ENCODE measurements around the gene TNFSF18.
"Not testable (repeated sequence)": the region's sequence is repeated elsewhere in the genome, so short reads cannot be mapped to it uniquely, and the experiment has no call there.

TNFSF18 gene

GRCh38 chr1:173082913-173083312, 32.2 kb upstream of the TNFSF18 start:
- no peak for DNase-seq (ENCODE audit: low read depth, low spot score)
- H3K9me3 ChIP-seq (ENCODE audit: low read depth, low read length), result no peaks in the 10 kb centered on the region
- H3K4me3 ChIP-seq, result no peak overlapping the region
- TF ChIP-seq POLR2AphosphoS5 (IDR thresholded peaks at IDR 0.05; ENCODE audit: borderline replicate concordance, low read depth, low read length) (no peak), EZH2 (IDR thresholded peaks at IDR 0.05) (no peak), FOXP2 (optimal IDR thresholded peaks at IDR 0.05; ENCODE audit: control extremely low read depth, extremely low read length, insufficient read depth) (no peak)
- H3K27ac ChIP-seq, result no peak overlapping the region
- no peak overlapping the region for H3K9ac ChIP-seq (ENCODE audit: insufficient read length)
- H3K36me3 ChIP-seq (ENCODE audit: insufficient read depth, low read length), result no peaks in the 10 kb centered on the region

- H3K4me3 ChIP-seq; DNase-seq (ENCODE audit: low read depth, low spot score); H3K27ac ChIP-seq; H3K9me3 ChIP-seq (ENCODE audit: low read depth, low read length); H3K36me3 ChIP-seq (ENCODE audit: insufficient read depth, low read length); H3K9ac ChIP-seq (ENCODE audit: insufficient read length): not testable (repeated sequence)
Measured at GRCh38 chr1:173074217-173074616, 23.5 kb upstream of the TNFSF18 start.

GRCh38 chr1:173064011-173064410, 13.3 kb upstream of the TNFSF18 start:
- no peak overlapping the region for H3K27ac ChIP-seq
- DNase-seq (ENCODE audit: low read depth, low spot score), result no peak
- H3K9ac ChIP-seq (ENCODE audit: insufficient read length), result no peak overlapping the region
- H3K4me3 ChIP-seq, result no peak overlapping the region
- no peaks in the 10 kb centered on the region for H3K9me3 ChIP-seq (ENCODE audit: low read depth, low read length)
- no peak for TF ChIP-seq POLR2AphosphoS5 (IDR thresholded peaks at IDR 0.05; ENCODE audit: borderline replicate concordance, low read depth, low read length)
- TF ChIP-seq EZH2 (IDR thresholded peaks at IDR 0.05), result no peak
- TF ChIP-seq FOXP2 (optimal IDR thresholded peaks at IDR 0.05; ENCODE audit: control extremely low read depth, extremely low read length, insufficient read depth), result no peak
- no peaks in the 10 kb centered on the region for H3K36me3 ChIP-seq (ENCODE audit: insufficient read depth, low read length)

- no peak overlapping the region for H3K4me3 ChIP-seq
- no peak overlapping the region for H3K27ac ChIP-seq
- no peak for DNase-seq (ENCODE audit: low read depth, low spot score)
- TF ChIP-seq POLR2AphosphoS5 (IDR thresholded peaks at IDR 0.05; ENCODE audit: borderline replicate concordance, low read depth, low read length), result no peak
- TF ChIP-seq EZH2 (IDR thresholded peaks at IDR 0.05), result no peak
- TF ChIP-seq FOXP2 (optimal IDR thresholded peaks at IDR 0.05; ENCODE audit: control extremely low read depth, extremely low read length, insufficient read depth), result no peak
- no peaks in the 10 kb centered on the region for H3K36me3 ChIP-seq (ENCODE audit: insufficient read depth, low read length)
- H3K9me3 ChIP-seq (ENCODE audit: low read depth, low read length), result no peaks in the 10 kb centered on the region
- no peak overlapping the region for H3K9ac ChIP-seq (ENCODE audit: insufficient read length)
Measured at GRCh38 chr1:173063171-173063570, 12.4 kb upstream of the TNFSF18 start.

- Histone ChIP-seq H3K9ac (ENCODE audit: insufficient read length) (no peak overlapping the region), H3K27ac (no peak overlapping the region), H3K9me3 (ENCODE audit: low read depth, low read length) (no peaks in the 10 kb centered on the region), H3K36me3 (ENCODE audit: insufficient read depth, low read length) (no peaks in the 10 kb centered on the region), H3K4me3 (no peak overlapping the region)
- no peak for DNase-seq (ENCODE audit: low read depth, low spot score)
- TF ChIP-seq POLR2AphosphoS5 (IDR thresholded peaks at IDR 0.05; ENCODE audit: borderline replicate concordance, low read depth, low read length) (no peak), EZH2 (IDR thresholded peaks at IDR 0.05) (no peak)
Measured at GRCh38 chr1:173062150-173062938, 11.6 kb upstream of the TNFSF18 start.

- DNase-seq (ENCODE audit: low read depth, low spot score), result no peak
- Histone ChIP-seq H3K9me3 (ENCODE audit: low read depth, low read length) (no peaks in the 10 kb centered on the region), H3K9ac (ENCODE audit: insufficient read length) (no peak overlapping the region), H3K27ac (no peak overlapping the region), H3K36me3 (ENCODE audit: insufficient read depth, low read length) (no peaks in the 10 kb centered on the region), H3K4me3 (no peak overlapping the region)
- TF ChIP-seq FOXP2 (optimal IDR thresholded peaks at IDR 0.05; ENCODE audit: control extremely low read depth, extremely low read length, insufficient read depth) (no peak), EZH2 (IDR thresholded peaks at IDR 0.05) (no peak), POLR2AphosphoS5 (IDR thresholded peaks at IDR 0.05; ENCODE audit: borderline replicate concordance, low read depth, low read length) (no peak)
Measured at GRCh38 chr1:173058556-173058955, 7.8 kb upstream of the TNFSF18 start.

GRCh38 chr1:173057984-173058383, 7.2 kb upstream of the TNFSF18 start:
- Histone ChIP-seq H3K36me3 (ENCODE audit: insufficient read depth, low read length) (no peaks in the 10 kb centered on the region), H3K9ac (ENCODE audit: insufficient read length) (no peak overlapping the region), H3K4me3 (no peak overlapping the region), H3K9me3 (ENCODE audit: low read depth, low read length) (no peaks in the 10 kb centered on the region), H3K27ac (no peak overlapping the region)
- no peak for DNase-seq (ENCODE audit: low read depth, low spot score)
- no peak for TF ChIP-seq FOXP2 (optimal IDR thresholded peaks at IDR 0.05; ENCODE audit: control extremely low read depth, extremely low read length, insufficient read depth)

GRCh38 chr1:173056365-173056764, 5.6 kb upstream of the TNFSF18 start:
- H3K27ac ChIP-seq, result no peak overlapping the region
- DNase-seq (ENCODE audit: low read depth, low spot score), result no peak

GRCh38 chr1:173052681-173053196, 2.0 kb upstream of the TNFSF18 start:
- Histone ChIP-seq H3K4me3 (no peak overlapping the region), H3K9me3 (ENCODE audit: low read depth, low read length) (no peaks in the 10 kb centered on the region), H3K9ac (ENCODE audit: insufficient read length) (no peak overlapping the region), H3K36me3 (ENCODE audit: insufficient read depth, low read length) (no peaks in the 10 kb centered on the region), H3K27ac (no peak overlapping the region)
- TF ChIP-seq EZH2 (IDR thresholded peaks at IDR 0.05) (no peak), FOXP2 (optimal IDR thresholded peaks at IDR 0.05; ENCODE audit: control extremely low read depth, extremely low read length, insufficient read depth) (no peak), POLR2AphosphoS5 (IDR thresholded peaks at IDR 0.05; ENCODE audit: borderline replicate concordance, low read depth, low read length) (no peak)
- no peak for DNase-seq (ENCODE audit: low read depth, low spot score)

More at GRCh38 chr1:173056365-173056764, 5.6 kb upstream of the TNFSF18 start:
- Histone ChIP-seq H3K9me3 (ENCODE audit: low read depth, low read length) (no peaks in the 10 kb centered on the region), H3K36me3 (ENCODE audit: insufficient read depth, low read length) (no peaks in the 10 kb centered on the region), H3K4me3 (no peak overlapping the region), H3K9ac (ENCODE audit: insufficient read length) (no peak overlapping the region)
- no peak for TF ChIP-seq EZH2 (IDR thresholded peaks at IDR 0.05)
- no peak for TF ChIP-seq POLR2AphosphoS5 (IDR thresholded peaks at IDR 0.05; ENCODE audit: borderline replicate concordance, low read depth, low read length)
- TF ChIP-seq FOXP2 (optimal IDR thresholded peaks at IDR 0.05; ENCODE audit: control extremely low read depth, extremely low read length, insufficient read depth), result no peak
